Pulmonary artery endothelial cell (primary cell): Measurements from ENCODE around the gene TTLL11. TPM values are rescaled to one million over a fixed set of nuclear protein-coding genes. Genes with fewer than 3 reads are reported as not detected.
A peak's percentile ranks its signal among the peaks of the same experiment; 100 is the strongest.

Source experiments
- DNase-seq: peaks from one replicate; pipeline ENCODE4 v3.0.0-alpha.2; 2011; ENCODE audit warnings: low read depth, low spot score
- total RNA-seq: library from RNA; depleted of rRNA; stranded (reverse); fragments of >200 nt; gene quantifications from 2 replicates; pipeline ENCODE4 v1.2.3, GENCODE V29; 2014

TTLL11 gene
- total RNA-seq, 1 donor from 2014 or later = 1.8 TPM

DNA sequence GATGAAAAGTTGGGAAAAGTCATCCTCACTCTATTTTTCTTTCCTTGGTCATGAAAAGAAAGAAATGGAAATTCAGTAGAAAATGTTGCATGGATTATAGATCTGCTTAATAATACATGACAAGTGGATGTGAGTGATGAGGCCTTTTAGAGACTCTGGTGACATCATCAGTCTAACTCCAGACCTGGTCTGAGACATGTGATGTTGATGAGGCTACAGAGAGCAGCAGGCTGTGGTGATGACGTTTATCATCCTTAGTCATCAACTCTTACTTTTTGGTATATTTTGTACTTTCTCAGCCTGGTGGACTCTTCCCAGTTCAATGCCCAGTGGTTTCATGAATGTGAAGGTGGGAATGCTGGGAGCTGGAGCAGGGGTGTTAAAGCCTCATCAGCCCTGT is 116.4 kb downstream of the TTLL11 start:
- DNase-seq = no peak

DNA sequence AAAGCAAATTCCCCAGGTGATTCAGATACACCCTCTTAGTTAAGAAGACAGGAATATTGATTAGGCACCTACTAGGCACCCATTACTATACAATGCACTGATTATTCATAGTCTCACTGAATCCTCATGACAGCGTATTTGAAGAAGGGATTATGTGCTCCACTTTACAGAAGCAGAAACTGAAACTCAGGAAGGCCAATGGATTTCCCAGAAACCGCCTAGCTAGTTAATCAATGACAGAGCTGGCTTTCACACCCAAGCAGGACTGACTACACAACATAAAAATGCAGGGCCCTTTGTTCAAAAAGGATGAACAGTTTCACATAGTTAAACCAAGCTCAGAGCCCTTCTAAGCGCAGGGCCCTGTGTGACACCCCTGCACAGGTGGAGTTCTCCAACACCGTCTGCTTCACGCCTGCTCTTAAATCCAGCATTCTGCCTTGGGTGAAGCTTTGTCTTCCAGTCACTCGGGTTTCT is 117.3 kb downstream of the TTLL11 start:
- no peak for DNase-seq

DNA sequence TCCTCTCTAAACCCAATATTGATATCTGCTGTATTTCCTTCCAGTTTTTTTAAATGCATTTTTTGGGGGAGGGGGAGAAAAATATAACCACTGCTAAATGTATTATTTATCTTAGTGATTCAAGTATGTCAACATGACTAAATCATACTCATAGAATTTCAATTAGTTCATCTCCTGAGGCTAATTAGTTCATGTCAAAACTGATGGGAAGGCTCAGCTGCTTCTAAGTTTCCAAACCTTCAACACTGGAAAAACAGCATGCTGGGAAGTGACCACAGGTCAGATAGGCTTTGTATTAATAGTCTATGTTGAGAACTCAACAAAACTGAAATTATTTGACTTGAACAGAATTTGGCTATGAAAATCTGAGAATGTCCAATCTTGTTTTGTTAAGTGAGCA is 118.7 kb downstream of the TTLL11 start:
- no peak for DNase-seq

DNA sequence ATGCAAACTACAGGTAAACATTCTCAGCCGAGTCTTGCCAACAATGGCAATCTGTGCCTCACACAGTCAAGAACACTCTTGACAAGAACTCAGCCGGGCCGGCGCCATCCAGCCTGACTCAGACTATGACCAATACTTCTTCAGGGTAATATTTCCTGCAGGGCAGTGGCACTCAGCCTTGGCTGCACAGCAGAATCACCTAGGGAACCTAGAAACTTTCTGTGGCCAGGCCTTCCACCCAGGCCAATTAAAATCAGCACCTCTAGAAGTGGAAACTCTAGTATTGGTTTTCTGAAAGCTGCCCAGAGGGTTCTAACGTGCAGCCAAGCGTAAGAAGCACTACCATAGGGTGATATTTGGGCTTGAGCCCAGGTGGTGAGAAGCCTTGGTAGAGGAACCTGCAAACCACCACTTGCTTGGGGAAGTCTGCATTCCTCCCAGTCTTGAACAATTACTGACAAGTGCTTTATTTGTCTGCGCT is 120.6 kb downstream of the TTLL11 start:
- DNase-seq = peak; percentile 35

DNA sequence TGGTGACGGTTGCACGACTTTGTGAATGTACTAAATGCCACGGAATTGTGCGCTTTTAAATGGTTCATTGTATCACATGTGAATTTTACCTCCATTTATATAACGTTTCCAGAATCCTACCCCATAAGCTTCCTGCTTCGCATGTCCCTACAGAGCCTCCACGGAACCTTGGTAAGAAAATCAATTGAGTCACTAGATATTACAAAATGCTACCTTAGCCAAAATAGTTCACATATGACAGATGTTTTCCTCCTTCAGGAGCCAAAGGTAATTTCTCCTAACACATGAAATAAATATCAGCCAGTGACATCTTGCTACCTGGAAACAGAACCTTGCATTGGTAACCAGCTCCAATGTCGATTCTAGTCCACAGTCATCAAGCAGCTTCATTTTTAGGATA is 125.1 kb downstream of the TTLL11 start:
- no peak for DNase-seq

DNA sequence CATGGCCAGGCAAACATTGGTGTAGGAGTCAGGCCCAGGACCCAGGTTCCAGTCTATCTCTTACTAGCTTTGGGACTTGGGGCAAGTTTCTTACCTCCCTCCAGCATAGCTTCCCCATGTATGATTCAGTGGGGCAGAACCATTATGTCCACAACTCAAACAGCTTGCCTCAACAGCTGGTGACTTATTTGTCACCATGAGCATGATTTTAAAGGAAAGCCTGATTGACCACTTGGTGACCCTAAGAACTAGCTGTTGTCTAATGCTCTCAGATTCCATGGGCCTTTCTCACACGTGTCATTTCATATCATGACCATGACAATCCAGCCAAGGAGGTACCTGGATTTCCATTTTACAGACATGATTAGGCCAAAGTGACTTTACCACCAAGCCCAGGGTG is 126.4 kb downstream of the TTLL11 start:
- no peak for DNase-seq

DNA sequence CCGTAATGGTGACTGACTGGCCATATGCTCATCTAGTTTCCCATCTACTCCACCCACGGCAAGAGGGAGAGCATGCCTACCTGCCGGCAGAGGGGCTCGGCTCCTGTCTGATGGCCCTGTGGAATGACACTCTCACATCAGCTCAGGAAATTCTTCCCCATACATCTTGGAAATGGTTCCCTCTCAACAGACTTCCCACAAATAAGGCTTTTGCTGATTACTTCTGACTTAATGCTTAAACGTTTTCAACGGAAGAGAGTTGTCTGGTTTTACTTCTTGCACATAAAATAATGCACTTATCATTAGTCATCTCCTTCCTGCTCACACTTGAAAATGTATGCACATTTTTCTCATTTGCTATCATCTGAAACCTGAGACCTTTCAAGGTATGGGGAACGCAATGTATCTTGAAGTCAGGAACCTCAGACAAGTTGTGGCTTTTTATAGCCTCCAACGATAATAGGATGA is 129.5 kb downstream of the TTLL11 start:
- peak; percentile 20 for DNase-seq

DNA sequence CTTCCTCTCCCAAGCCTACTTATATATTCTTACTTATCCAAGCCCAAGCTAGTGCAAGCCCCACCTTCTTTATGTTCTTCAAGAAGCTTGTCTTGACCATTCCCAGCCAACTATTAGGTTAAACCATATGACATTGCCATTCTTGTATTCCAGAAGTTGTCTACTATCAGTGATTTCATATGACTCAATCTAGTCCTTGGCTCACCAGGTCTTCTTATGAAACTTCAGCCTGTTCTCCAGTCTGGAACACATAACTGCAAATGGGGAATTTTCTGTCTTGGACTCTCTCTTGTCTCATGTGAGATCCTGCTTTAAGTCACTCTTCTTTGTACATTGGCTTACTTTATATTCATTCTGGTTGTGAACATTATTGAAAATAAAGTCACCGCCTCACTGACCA is 130.7 kb downstream of the TTLL11 start:
- no peak for DNase-seq

DNA sequence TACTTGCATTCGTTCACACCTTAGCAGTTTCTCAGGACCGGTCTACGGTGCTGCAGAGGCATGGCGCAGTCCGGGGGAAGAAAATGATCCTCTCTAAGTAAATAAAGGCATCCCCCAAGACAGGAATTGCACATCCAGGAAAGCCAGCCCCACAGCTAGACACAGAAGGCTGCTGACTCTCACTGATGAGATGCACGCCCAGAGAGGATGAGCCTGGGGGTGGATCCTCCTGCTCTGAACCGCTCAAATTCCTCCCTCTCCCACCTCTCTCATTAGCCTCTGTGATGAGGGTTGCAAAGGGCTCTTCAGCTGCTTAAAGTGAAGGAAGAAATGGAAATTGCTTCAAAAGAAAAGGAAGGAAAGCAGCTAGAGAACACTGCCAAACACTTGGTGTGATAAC is 132.4 kb downstream of the TTLL11 start:
- DNase-seq = no peak

DNA sequence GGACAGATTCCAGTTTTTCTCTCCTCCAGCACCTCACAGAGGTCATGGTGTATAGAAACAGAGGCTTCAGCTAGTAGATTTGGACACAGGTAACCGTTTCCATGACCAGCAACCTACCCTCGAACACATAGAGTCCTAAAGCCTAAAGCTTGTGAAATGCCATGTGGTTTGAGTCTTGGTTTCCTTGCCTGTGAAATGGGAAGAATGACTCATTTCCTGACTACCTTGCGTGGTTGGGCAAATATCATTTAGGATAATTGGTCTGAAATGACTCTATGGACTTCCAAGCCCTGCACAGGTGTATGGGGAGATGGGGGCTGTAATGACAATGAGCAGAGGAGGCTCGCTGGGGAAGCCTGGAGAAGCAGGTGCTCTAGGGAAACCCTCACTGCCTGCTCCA is 134.6 kb downstream of the TTLL11 start:
- no peak for DNase-seq

DNA sequence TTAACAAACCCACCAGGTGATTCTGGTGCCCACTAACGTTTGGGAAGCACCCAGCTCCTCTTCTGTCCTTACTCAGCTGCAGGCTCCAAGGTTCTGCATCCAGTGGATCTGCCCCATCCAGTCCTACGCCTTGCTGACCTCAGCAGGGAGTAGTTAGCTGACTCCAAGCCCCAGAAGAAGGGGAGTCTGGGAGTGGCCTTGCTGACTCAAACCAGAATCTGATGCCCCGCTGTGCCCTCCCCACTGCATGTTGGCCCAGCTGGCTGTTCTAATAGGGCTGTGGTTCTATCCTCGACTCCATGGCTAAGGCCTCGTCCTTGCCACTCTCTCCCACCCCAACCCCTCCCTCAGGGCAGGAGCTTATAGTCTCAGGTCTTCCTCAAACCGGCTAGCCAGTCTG is 136.3 kb downstream of the TTLL11 start:
- DNase-seq = no peak

DNA sequence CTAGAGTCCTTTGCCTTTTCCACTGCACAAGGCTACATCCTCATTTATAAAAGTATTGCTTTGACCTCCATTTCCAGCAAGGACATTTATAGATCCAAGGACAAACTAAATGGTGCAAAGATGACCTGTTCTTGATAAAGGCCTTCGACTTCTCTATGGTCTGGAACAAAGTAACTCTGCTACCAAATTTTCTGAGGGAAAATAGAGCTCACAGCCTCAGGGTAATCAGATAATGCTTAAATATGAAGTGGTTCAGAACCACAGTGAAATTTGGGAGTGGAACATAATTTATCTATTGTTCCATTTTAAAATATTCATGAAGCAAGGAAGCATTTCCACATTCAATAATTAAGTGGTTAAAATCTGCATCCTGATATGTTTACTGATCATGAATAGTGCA is 137.5 kb downstream of the TTLL11 start:
- DNase-seq = no peak

DNA sequence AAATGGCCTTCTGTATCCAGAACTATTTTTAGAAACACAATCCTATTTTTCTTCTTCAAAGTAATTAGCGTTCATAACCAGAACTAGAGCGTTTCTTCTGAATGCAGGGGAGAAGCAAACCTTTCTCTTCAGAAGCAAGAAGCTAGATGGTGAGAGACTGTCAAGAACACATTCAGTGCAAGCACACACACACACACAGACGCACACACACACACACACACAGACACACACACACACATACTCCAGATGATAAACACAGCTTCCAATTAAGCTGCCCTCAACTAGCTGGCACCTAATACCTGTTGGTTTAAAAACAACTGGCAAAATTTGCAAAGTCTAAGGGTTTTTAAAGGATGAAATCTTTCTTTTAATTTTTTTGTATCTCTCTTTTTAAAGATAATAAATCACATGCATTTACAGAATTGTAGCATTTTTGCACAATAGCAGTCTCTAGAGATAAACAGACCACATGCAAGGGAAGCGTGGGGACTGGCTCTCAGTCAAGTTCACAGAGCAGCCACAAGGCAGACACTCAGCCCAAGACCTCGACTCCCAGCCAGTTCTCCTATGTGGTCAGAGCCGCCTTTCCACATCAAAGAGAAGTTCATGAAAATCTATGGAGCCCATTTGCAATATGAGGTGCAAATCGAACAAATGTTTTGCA is 138.5 kb downstream of the TTLL11 start:
- no peak for DNase-seq

DNA sequence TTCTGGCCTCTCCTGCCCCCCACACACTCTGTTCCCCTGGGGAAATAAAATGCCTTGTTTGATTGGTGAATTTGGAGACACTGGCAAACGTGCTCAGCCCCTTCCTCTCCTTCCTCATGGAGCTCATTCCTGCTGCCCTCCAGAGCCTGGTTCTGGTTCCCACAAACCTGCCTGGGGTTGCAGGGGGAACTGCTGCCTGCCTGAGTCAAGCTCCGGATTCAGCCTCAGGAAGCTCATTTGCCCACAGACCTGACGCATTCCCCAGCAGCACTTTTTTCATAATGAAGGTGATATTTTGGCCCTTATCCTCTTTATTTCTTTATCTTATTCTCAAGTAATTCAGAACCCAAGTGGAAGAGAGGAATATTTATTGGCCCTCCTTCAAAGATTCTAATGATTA is 140.5 kb downstream of the TTLL11 start:
- DNase-seq = no peak

DNA sequence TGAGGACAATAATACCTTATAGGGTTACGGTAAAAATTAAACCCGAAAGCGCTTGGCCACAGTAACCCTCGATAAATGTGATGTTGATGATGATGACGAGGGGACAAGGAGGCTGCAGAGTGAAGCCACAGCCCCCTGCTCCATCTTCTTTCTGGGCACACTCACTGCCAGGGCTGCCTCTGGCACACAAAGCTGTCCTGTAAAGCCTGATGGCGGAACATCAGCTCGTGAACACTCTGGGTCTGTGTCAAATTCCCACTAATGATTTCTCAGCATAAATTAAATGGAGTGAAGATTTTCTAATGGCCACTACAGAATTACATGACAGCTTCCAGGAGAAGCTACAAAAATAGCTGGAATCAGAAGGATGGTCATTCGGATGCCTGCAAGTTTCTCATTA is 142.2 kb downstream of the TTLL11 start:
- DNase-seq = no peak

DNA sequence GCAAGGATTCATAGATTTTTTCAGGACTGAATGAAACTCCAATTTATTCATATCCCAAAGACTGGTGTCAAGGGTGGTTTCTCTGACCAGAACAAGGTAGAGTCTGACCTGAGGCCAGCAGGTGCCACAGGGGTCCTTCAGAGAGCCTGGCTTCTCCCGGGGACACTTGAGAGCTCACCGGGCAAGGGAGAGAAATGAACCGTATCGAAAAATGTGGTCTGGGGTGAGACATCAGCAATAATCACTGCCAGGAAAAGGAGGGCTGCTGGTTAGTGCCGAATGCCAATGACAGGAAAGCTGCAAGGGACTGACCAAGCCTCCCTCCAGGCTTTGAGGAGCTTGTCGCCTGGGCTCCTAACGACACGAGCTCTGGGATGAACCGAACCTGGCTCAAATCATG is 142.7 kb downstream of the TTLL11 start:
- DNase-seq = no peak

DNA sequence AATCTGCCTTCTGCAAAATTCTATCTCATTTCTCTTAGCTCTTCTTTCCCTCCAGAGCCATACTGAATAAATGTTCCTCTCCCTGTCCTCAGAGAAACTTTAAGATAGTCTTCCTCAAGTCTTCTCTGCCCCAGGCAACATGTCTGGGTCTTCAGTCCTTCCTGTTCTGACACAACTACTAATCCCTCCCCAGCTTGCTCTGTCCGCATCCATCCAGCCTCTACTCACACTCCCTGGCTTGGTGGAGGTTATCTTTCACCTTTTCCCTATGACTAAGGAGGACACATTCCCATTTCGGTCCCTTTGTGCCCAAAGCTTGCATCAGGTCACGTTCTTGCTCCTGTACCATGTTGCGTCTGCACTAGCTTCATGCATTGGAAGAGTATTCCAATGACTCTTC is 143.3 kb downstream of the TTLL11 start:
- DNase-seq = no peak

DNA sequence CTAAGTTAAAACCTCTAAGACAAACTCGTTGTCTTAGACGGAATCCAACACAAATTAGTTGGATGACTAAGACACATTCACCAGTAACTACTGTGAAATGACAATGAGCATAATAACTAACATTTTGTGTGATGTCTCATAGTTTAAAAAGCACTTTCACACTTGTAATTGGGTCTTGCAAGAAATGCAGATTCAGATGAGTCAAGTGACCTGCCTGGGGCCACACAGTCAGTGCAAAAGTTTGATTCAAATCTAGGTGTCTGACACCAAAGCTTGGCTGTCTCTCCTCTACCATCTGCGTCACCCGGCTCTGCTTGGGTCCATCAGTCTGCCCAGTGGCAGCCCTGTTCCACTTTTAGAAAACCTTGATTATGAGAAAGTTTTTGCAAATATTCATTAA is 143.7 kb downstream of the TTLL11 start:
- DNase-seq = no peak

DNA sequence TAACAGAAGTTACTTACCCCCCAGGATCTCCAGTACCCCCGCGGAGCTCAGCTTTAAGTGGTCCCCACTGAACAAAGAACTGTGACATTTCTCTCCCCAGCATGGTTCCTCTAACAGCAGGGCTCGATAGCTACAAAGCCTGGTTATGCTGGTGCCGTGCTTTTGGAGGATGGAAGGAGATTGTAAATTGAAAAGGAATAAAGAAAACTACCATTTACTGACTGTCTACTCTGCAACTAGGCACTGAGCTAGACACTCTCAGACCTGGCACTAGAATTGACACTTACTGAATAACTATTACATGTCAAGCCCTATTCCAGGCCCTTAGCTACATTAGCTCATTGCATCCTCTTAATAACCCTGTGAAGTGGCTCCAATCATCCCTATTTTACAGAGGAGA is 145.3 kb downstream of the TTLL11 start:
- DNase-seq = no peak

DNA sequence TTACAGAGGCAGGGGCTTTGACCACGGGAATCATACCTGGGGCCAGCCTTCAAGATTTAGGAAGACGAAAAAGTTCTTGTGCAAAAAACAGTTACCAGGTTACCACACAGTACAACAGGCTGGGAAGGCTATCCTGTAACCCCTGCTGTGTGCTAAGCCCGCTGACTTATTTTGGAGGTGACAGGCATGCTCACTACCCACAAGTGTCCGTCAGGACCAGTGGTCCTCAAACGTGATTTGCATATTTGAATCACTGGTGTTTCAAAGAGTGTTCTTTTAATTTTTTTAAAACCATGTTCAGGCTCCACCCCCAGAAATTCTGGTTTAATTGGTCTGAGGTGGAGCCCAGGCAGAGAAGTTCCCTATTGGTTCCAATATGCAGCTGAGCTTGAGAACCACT is 146.6 kb downstream of the TTLL11 start:
- DNase-seq = no peak

DNA sequence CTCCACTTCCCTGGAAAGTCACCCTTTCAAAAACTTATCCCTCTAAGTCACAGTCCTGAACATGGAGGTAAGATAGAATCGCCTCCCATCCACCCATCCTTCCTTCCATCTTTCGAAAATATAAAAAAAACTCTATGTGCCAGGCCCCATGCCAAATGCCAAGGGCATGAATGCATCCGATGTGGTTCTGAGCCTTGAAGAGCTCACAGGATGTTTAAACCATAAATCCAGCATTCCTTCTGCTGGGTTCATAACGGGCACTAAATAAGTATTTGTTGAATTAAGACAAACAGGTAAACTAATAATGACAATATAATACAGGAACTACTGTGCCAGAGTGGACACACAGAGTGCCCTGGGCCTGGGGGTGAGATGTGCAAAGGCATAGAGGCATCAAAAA is 147.3 kb downstream of the TTLL11 start:
- no peak for DNase-seq

DNA sequence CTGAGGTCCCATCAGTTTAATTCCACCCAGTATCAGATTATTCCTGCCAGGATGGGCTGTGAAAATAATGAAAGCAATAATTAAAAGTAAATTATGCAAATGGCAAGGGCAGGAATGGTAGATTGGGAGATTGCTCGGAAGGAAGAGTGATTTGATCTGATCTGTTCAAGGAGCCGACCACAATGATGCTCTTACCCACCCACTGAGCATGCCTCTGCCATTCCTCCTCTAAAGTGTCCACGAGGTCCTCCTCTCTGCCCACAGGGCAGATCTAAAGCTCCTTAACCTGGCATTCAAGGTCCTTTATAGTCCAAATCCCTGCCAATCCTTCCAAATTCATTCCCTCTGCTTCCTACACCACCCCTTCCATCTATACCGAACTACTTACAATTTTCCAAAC is 147.8 kb downstream of the TTLL11 start:
- DNase-seq = no peak

DNA sequence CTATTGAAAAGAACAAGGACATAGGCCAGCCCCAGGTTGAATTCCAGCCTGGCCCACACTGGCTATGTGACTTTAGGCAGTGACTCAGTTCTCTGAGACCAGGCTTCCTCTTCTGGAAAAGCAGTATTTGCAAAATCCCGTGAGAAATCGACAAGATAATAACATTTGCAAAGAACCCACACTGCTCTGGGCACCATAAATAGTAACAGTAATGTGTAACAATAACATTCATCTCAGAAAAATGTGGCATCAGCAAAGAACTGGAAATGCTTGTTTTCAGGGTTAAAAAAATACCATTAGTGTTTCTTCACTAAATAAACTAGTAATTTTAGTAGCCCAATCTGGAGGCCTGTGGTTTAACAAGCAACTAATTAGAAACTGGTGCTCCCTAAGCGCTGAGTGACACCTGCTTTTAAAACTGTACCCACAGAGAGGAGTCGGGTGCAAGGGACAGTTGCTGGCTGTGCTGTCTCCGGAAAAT is 148.4 kb downstream of the TTLL11 start:
- no peak for DNase-seq

DNA sequence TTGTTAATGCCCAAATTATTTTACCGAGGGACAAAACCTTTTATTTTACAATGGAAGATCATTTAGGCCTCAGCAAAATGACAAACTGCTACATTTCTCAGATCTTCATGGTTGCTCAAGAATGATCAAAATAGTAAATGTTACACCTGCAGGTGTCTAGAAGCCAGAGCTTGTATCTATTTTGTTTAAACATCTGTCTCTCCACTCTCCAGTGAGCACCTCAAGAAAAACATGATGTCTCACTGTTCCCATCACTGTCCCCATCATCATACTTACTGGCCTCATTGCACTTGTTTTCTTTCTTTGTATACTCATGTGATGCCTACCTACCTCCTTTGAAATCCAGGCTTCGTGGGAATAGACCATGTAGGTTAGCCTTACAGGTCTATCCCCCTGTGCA is 149.6 kb downstream of the TTLL11 start:
- DNase-seq = no peak
